Heart right ventricle (tissue), 16 donors: ENCODE data around the gene PHRF1. TPM values are rescaled to one million over a fixed set of nuclear protein-coding genes. Genes with fewer than 3 reads are reported as not detected.
A peak's percentile ranks its signal among the peaks of the same experiment; 100 is the strongest.

Source experiments
- ATAC-seq, 8 donors: fragments of 200-7000 bp; cut with Tn5 transposase; one replicate each; pipeline ENCODE4 v1.9.1; 2020; ENCODE audit warnings: mild to moderate bottlenecking in 8 of 8, moderate library complexity in 8 of 8, moderate number of reproducible peaks in 1 of 8
- DNase-seq, 2 donors: peaks; one replicate each; pipeline ENCODE4 v3.0.0-alpha.2; 2020
- H3K27ac ChIP-seq, 10 donors: fragments of 200-600 bp; sonication (generic) in 2 of 10; one replicate each; pipeline versions ENCODE4 v1.5.0 to v1.8.0; 2020 to 2022; ENCODE audit warnings: mild to moderate bottlenecking in 3 of 10
- H3K27me3 ChIP-seq, 7 donors: fragments of 200-600 bp; one replicate each; pipeline ENCODE4 v1.8.0; 2021 to 2022; ENCODE audit warnings: mild to moderate bottlenecking in 2 of 7
- H3K36me3 ChIP-seq, 9 donors: fragments of 200-600 bp; sonication (generic) in 1 of 9; one replicate each; pipeline versions ENCODE4 v1.5.0 to v1.8.0; 2020 to 2022; ENCODE audit warnings: mild to moderate bottlenecking in 2 of 9
- H3K4me1 ChIP-seq, 9 donors: fragments of 200-600 bp; sonication (generic) in 1 of 9; one replicate each; pipeline versions ENCODE4 v1.5.0 to v1.8.0; 2020 to 2022; ENCODE audit warnings: mild to moderate bottlenecking in 4 of 9
- H3K4me3 ChIP-seq, 10 donors: fragments of 200-600 bp; sonication (generic) in 2 of 10; one replicate each; pipeline versions ENCODE4 v1.5.0 to v1.8.0; 2020 to 2022; ENCODE audit warnings: mild to moderate bottlenecking in 7 of 10, moderate library complexity in 2 of 10
- H3K9me3 ChIP-seq, 11 donors: fragments of 200-600 bp in 10 of 11; sonication (generic) in 2 of 11; one replicate each; pipeline versions ENCODE4 v1.5.0 to v1.8.0; 2013 to 2022; ENCODE audit warnings: mild to moderate bottlenecking in 2 of 11, control low read depth in 1 of 11, moderate library complexity in 1 of 11
- CTCF ChIP-seq, 9 donors: fragments of 200-600 bp; sonication (generic) in 2 of 9; IDR thresholded peaks; one replicate each; pipeline versions ENCODE4 v1.5.0 to v1.8.0; 2021 to 2022; ENCODE audit warnings: antibody characterized with exemption in 9 of 9, mild to moderate bottlenecking in 5 of 9, moderate library complexity in 1 of 9
- WGBS, 2 donors: extraction: QIAGEN DNeasy Blood & Tissue Kit; methylation state at CpG; one replicate each; pipeline ENCODE4 v1.1.7; 2013; ENCODE audit warnings: inconsistent platforms in 1 of 2; 5-methylcytosine and 5-hydroxymethylcytosine counted together
- intact Hi-C, 10 donors: fragments of 100-400 bp; cut with DNase I; formaldehyde crosslinking; loops; one replicate each; pipeline versions ENCODE4 v1.11.1 to v1.14.2; 2022
- polyA plus RNA-seq, 2 donors: library from polyadenylated mRNA; stranded (reverse); fragments of 200-250 nt; gene quantifications; one replicate each; pipeline ENCODE4 v1.2.3, GENCODE V29; 2013
- total RNA-seq, 10 donors: library from RNA; stranded (reverse); fragmentation: NEBNext Ultra II Directional in 3 of 10; extraction: Animal tissue kit (Norgen Biotek cat#: 25700) in 3 of 10; gene quantifications; one replicate each; pipeline versions ENCODE4 v1.2.1 to v1.2.4, GENCODE V29; 2021 to 2023
- donor health status: Arrhythmogenic right ventricular cardiomyopathy.
- donor health status: ischemic (EF 13 %, LVEDD 7.1; RV severe dilation, severe dysfunction).
- donor health status: healthy with polysubstance abuse.
- donor health status: DM: no; HTN: yes; CAD: no.
- donor health status: DM: no; HTN: no; CAD: no.
- donor health status: ischemic (EF 25% LVEDD 6.9; RV normal size, moderate dysfunction).
- donor health status: ischemic (EF 25% LVEDD 5.7; RV mildly dilated, moderate dysfunction).
- donor health status: healthy.
- donor health status: DM: yes; HTN: yes; CAD: no.
- donor health status: Ischemic cardiomyopathy.
- donor health status: ischemic (EF 35%, LVEDD 5.7; RV mildly dilated, moderate dysfunction).
- donor health status: nonischemic (EF 11% LVEDD 7.7; RV severe dilation, severe dysfunction).
- donor health status: DM: yes; HTN: yes; CAD: no.
- donor health status: PGD.
- donor health status: ischemic (EF 29% LVEDD 5.4; RV normal size, mild dysfunction).
- donor health status: nonischemic (EF 23%, LVEDD 6.1; RV moderate dilation, normal function).

Gene PHRF1
- total and polyA plus RNA-seq, 12 donors = 10.5 to 23.0 (median 18.5) TPM

- WGBS, 2 donors = 32% methylated on average over 28 of the region's 28 CpGs
- Histone ChIP-seq H3K27ac (no peak overlapping the region), H3K27me3 (peaks cover 19 to 53% (median 40%) of the 10 kb centered on the region in 7 donors), H3K9me3 (no peaks in the 10 kb centered on the region), H3K4me1 (peaks cover 4 to 30% (median 24%) of the 10 kb centered on the region in 9 donors), H3K4me3 (no peak overlapping the region), H3K36me3 (peaks cover 0 to 20% (median 6%) of the 10 kb centered on the region in 9 donors)
- intact Hi-C loops = loop anchor here in 1 of 10 donors (1.0 kb wide), 1 partner anchor 33 kb away; no protein-coding TSS in a partner anchor
- no peak for TF ChIP-seq CTCF (IDR thresholded peaks at IDR 0.05)
- DNase-seq (no peak), ATAC-seq (no peak)
These were observed 62.5 kb downstream of the PHRF1 start for GRCh38 chr11:638631-639331.

GRCh38 chr11:639332-639955, 63.2 kb downstream of the PHRF1 start:
- Histone ChIP-seq H3K27me3 (peaks cover 19 to 53% (median 40%) of the 10 kb centered on the region in 7 donors), H3K4me3 (no peak overlapping the region), H3K9me3 (no peaks in the 10 kb centered on the region), H3K4me1 (peaks cover 4 to 30% (median 24%) of the 10 kb centered on the region in 9 donors), H3K36me3 (peaks cover 0 to 27% (median 6%) of the 10 kb centered on the region in 9 donors), H3K27ac (no peak overlapping the region)
- intact Hi-C loops = loop anchor here in 1 of 10 donors (1.0 kb wide), 1 partner anchor 34 kb away; no protein-coding TSS in a partner anchor
- no peak for TF ChIP-seq CTCF (IDR thresholded peaks at IDR 0.05)
- 2 to 4% methylated on average over 68 to 80 of the region's 80 CpGs for WGBS, 2 donors
- no peak for DNase-seq
- ATAC-seq = no peak

GRCh38 chr11:640021-640706, 63.9 kb downstream of the PHRF1 start:
- ATAC-seq (no peak), DNase-seq (no peak)
- Histone ChIP-seq H3K27me3 (peaks cover 19 to 53% (median 40%) of the 10 kb centered on the region in 7 donors), H3K9me3 (no peaks in the 10 kb centered on the region), H3K4me3 (peak overlapping the region in 1 of 10 donors; percentile 20), H3K27ac (no peak overlapping the region), H3K36me3 (peaks cover 0 to 33% (median 6%) of the 10 kb centered on the region in 9 donors), H3K4me1 (peaks cover 4 to 30% (median 24%) of the 10 kb centered on the region in 9 donors)
- intact Hi-C loops = no loop called here
- TF ChIP-seq CTCF (IDR thresholded peaks at IDR 0.05) = no peak
- WGBS, 2 donors = 20 to 28% methylated on average over 45 to 69 of the region's 69 CpGs

- ATAC-seq (no peak), DNase-seq (no peak)
- TF ChIP-seq CTCF (IDR thresholded peaks at IDR 0.05) = no peak
- WGBS, 2 donors = 95% methylated on average over 19 of the region's 19 CpGs
- intact Hi-C loops = no loop called here
- peaks cover 0 to 33% (median 6%) of the 10 kb centered on the region in 9 donors for H3K36me3 ChIP-seq
- peaks cover 19 to 42% (median 34%) of the 10 kb centered on the region in 7 donors for H3K27me3 ChIP-seq
- no peak overlapping the region for H3K4me3 ChIP-seq
- no peak overlapping the region for H3K27ac ChIP-seq
- H3K9me3 ChIP-seq = no peaks in the 10 kb centered on the region
- peaks cover 4 to 28% (median 21%) of the 10 kb centered on the region in 9 donors for H3K4me1 ChIP-seq
These were observed 65.6 kb downstream of the PHRF1 start for GRCh38 chr11:641806-642370.
